Nephron (organoid): ENCODE results near the gene RPL9.

Source experiments
- H3K27ac Mint-ChIP-seq, 3 experiments: 2 replicates each; pipeline ENCODE4 v1.8.0; 2020; ENCODE audit warnings: mixed read lengths in 3 of 3, mild to moderate bottlenecking in 2 of 3, moderate library complexity in 1 of 3
- H3K27me3 Mint-ChIP-seq: 2 replicates; pipeline ENCODE4 v1.8.0; 2021; ENCODE audit warnings: low read depth, mild to moderate bottlenecking, moderate library complexity, mixed read lengths
- H3K36me3 Mint-ChIP-seq: 2 replicates; pipeline ENCODE4 v1.8.0; 2020; ENCODE audit warnings: low read depth, mixed read lengths
- H3K4me1 Mint-ChIP-seq: 2 replicates; pipeline ENCODE4 v1.8.0; 2020; ENCODE audit warnings: mixed read lengths
- H3K4me3 Mint-ChIP-seq, 3 experiments: 2 replicates each; pipeline ENCODE4 v1.8.0; 2020; ENCODE audit warnings: mild to moderate bottlenecking in 3 of 3, mixed read lengths in 3 of 3, moderate library complexity in 2 of 3
- H3K9me3 Mint-ChIP-seq: 2 replicates; pipeline ENCODE4 v1.8.0; 2020; ENCODE audit warnings: mixed read lengths
- CTCF ChIP-seq, 3 experiments: fragments of 200-600 bp; sonication (generic); IDR thresholded peaks; one replicate each; pipeline ENCODE4 v1.5.0; 2021; ENCODE audit warnings: antibody characterized with exemption in 3 of 3; ENCODE audit not compliant: unreplicated experiment in 3 of 3

The RPL9 gene

DNA sequence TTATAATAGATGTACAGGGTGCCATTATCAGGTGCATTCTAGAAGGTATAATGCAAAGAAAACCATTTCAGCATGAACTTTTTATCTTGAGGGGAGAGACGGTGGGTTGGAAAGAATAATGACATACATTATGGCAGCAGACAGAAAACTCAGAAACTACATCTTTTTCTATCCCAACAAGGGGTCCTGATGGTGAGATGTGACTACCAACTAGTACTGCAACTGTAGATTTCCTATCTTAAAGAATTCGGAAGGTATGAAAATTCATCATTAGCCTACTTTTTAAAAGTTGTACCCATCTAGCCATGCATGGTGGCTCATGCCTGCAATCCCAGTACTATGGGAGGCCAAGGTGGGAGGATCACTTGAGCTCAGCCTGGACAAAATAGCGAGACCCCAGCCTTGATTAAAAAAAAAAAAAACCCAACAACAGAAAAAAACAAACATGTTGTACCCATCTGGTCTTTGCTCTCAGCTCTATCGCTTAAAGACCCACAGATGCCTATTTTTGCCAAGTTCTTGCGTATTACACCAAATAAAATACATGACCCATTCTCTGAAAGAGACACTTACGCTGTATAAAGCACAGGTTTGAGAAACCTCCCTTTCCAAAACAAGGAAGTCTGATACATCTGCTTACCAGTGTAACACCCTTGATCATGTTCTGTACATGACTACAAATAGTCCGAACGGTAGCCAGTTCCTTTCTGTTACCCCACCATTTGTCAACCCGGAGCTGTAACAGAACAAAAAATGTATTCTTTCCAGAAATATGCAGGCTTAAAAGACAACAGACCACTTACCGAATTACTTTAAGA, 1.6 kb downstream of the RPL9 start:
- Mint-ChIP-seq H3K27me3 (no peaks in the 10 kb centered on the region), H3K9me3 (no peaks in the 10 kb centered on the region), H3K4me3 (peak overlapping the region; percentile 99), H3K4me1 (peaks cover 24% of the 10 kb centered on the region), H3K36me3 (peaks cover 60% of the 10 kb centered on the region), H3K27ac (peak overlapping the region; percentile 94 to 98 (median 98))
- no peak for TF ChIP-seq CTCF (IDR thresholded peaks at IDR 0.05; ENCODE audit: unreplicated experiment in 3 of 3)

- H3K36me3 Mint-ChIP-seq: peaks cover 74% of the 10 kb centered on the region
- no peaks in the 10 kb centered on the region for H3K9me3 Mint-ChIP-seq
- no peak for TF ChIP-seq CTCF (IDR thresholded peaks at IDR 0.05; ENCODE audit: unreplicated experiment in 3 of 3)
- peaks cover 24% of the 10 kb centered on the region for H3K4me1 Mint-ChIP-seq
- H3K27me3 Mint-ChIP-seq: no peaks in the 10 kb centered on the region
- H3K27ac Mint-ChIP-seq: no peak overlapping the region
- peak overlapping the region in 2 of 3 experiments; percentile 61 to 73 for H3K4me3 Mint-ChIP-seq
Measured at GRCh38 chr4:39455486-39455885, 3.2 kb downstream of the RPL9 start.

DNA sequence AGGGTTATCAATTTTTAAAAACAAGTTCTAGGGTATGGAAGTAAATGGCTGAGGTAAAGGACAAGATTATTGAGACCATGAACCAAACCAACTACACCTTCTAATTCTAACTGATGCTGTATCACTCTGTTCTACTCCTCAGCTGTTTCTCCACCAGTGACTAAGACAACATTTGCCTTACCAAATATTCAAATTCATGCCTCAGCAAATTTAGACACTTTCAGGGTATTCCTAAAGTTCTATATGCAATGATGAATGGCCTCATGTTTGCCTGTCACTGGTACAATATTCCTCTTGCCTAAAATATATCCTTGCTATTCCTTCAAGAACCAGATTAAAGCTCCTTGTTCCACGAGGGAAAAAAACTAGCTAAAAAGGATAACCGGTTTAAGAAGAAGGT, 5.0 kb downstream of the RPL9 start:
- H3K4me1 Mint-ChIP-seq: peaks cover 24% of the 10 kb centered on the region
- H3K36me3 Mint-ChIP-seq: peaks cover 80% of the 10 kb centered on the region
- no peaks in the 10 kb centered on the region for H3K9me3 Mint-ChIP-seq
- H3K4me3 Mint-ChIP-seq: no peak overlapping the region
- no peaks in the 10 kb centered on the region for H3K27me3 Mint-ChIP-seq
- no peak for TF ChIP-seq CTCF (IDR thresholded peaks at IDR 0.05; ENCODE audit: unreplicated experiment in 3 of 3)
- no peak overlapping the region for H3K27ac Mint-ChIP-seq

DNA sequence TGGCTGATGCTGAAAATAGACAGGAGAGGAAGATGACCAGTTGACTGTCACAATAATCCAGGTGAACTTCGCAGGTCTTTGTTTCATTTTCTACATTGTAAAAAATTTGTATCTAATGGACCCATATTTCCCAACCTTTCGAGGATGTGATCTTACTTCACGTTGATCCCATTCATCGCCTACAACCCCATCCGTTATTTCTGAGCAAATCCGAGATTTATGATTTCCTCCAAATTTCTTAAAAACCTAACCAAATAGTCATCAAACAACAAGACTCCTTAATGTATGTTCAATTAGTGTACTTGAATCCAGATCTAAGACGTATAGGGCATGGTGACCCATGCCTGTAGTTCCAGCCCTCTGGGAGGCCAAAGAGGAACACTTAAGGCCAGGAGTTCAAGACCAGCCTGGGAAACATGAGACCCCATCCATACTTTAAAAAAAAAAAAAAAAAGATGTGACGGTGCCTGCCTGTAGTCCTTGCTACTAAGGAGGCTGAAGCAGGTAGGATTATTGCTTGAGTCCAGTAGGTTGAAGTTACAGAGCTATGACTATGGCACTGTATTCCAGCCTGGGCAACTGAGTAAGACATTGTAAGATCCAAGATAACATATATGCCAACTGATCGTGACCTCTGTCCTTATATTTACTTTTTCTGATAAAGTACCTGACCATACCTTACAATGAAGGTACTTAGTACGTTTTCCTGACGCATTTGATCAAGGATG, 5.7 kb downstream of the RPL9 start:
- TF ChIP-seq CTCF (IDR thresholded peaks at IDR 0.05; ENCODE audit: unreplicated experiment in 3 of 3): no peak
- Mint-ChIP-seq H3K4me1 (peaks cover 19% of the 10 kb centered on the region), H3K9me3 (no peaks in the 10 kb centered on the region)

DNA sequence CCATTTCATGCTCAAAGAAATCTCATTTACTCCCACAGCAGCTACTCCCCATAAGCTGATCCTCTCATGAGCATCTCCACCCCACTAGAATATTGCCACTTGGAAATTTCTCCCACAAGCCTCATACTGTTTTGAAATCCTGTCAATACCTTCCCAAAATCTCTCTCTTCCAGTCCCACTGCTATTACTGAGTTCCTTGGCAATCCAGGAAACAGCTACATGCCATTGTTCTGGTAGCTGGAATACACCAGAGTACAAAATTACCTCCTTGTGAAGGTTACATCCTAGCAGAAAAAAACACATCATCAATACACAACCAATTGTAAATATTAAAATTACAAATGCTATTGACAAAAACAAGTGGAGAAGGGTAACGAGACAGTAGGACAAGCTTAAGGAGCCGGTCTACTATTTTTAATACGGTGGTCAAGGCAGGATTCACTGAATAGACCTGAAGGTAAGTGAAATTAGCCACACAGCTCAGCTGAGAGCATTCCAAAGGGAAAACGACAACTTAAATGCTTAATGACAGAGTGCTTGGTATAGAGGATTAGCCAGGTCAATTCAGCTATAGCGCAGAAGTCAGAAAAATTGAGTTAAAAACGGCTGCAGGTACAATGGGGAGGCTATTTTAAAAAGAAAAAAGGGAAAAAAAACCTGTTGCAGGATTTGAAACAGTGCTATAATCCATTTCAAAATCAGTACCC, 6.4 kb downstream of the RPL9 start:
- Mint-ChIP-seq H3K36me3 (peaks cover 75% of the 10 kb centered on the region), H3K27ac (peak overlapping the region in 2 of 3 experiments; percentile 40 to 57), H3K9me3 (no peaks in the 10 kb centered on the region), H3K27me3 (no peaks in the 10 kb centered on the region), H3K4me3 (no peak overlapping the region), H3K4me1 (peaks cover 12% of the 10 kb centered on the region)
- TF ChIP-seq CTCF (IDR thresholded peaks at IDR 0.05; ENCODE audit: unreplicated experiment in 3 of 3): no peak

More for the DNA sequence above, 5.7 kb downstream of the RPL9 start:
- Mint-ChIP-seq H3K36me3 (peaks cover 80% of the 10 kb centered on the region), H3K27me3 (no peaks in the 10 kb centered on the region), H3K4me3 (no peak overlapping the region), H3K27ac (peak overlapping the region in 1 of 3 experiments; percentile 10)
